Osteocyte (in vitro differentiated cells): ENCODE measurements around the gene DOCK8. TPM values are rescaled to one million over a fixed set of nuclear protein-coding genes. Genes with fewer than 3 reads are reported as not detected.

Source experiments
- DNase-seq: peaks from one replicate; pipeline ENCODE4 v3.0.0; 2021; ENCODE audit warnings: mixed read lengths; ENCODE audit not compliant: unreplicated experiment; ENCODE audit errors: extremely low spot score
- H3K27ac Mint-ChIP-seq: one replicate; pipeline ENCODE4 v1.8.0; 2021; ENCODE audit warnings: mild to moderate bottlenecking, mixed read lengths; ENCODE audit not compliant: unreplicated experiment
- H3K27me3 Mint-ChIP-seq: one replicate; pipeline ENCODE4 v1.8.0; 2021; ENCODE audit warnings: mixed read lengths; ENCODE audit not compliant: unreplicated experiment
- H3K36me3 Mint-ChIP-seq: one replicate; pipeline ENCODE4 v1.8.0; 2021; ENCODE audit warnings: mixed read lengths; ENCODE audit not compliant: unreplicated experiment
- H3K4me1 Mint-ChIP-seq: one replicate; pipeline ENCODE4 v1.8.0; 2021; ENCODE audit warnings: mixed read lengths; ENCODE audit not compliant: unreplicated experiment
- H3K4me3 Mint-ChIP-seq: one replicate; pipeline ENCODE4 v1.8.0; 2021; ENCODE audit warnings: mild to moderate bottlenecking, moderate library complexity, mixed read lengths; ENCODE audit not compliant: unreplicated experiment
- H3K9me3 Mint-ChIP-seq: one replicate; pipeline ENCODE4 v1.8.0; 2021; ENCODE audit warnings: mixed read lengths; ENCODE audit not compliant: unreplicated experiment
- CTCF ChIP-seq: fragments of 200-600 bp; sonication (generic); IDR thresholded peaks from 2 replicates; pipeline ENCODE4 v1.5.0; 2021; ENCODE audit warnings: antibody characterized with exemption, mild to moderate bottlenecking, moderate library complexity
- total RNA-seq: library from RNA; stranded (reverse); gene quantifications from 2 replicates; pipeline ENCODE4 v1.2.1, GENCODE V29; 2021

The DOCK8 gene
- total RNA-seq, 1 donor from 2014 or later: not detected

GRCh38 chr9:438961-439768 lies 224.5 kb downstream of the DOCK8 start:
- H3K36me3 Mint-ChIP-seq: no peaks in the 10 kb centered on the region
- no peak for DNase-seq
- H3K4me3 Mint-ChIP-seq: no peak overlapping the region
- no peaks in the 10 kb centered on the region for H3K4me1 Mint-ChIP-seq
- no peaks in the 10 kb centered on the region for H3K27me3 Mint-ChIP-seq
- H3K27ac Mint-ChIP-seq: no peak overlapping the region
- TF ChIP-seq CTCF: no peak
- no peaks in the 10 kb centered on the region for H3K9me3 Mint-ChIP-seq

- DNase-seq: no peak
- no peaks in the 10 kb centered on the region for H3K27me3 Mint-ChIP-seq
- H3K36me3 Mint-ChIP-seq: no peaks in the 10 kb centered on the region
- no peak for TF ChIP-seq CTCF
- H3K4me1 Mint-ChIP-seq: no peaks in the 10 kb centered on the region
- H3K27ac Mint-ChIP-seq: no peak overlapping the region
- no peak overlapping the region for H3K4me3 Mint-ChIP-seq
- H3K9me3 Mint-ChIP-seq: no peaks in the 10 kb centered on the region
Observed at GRCh38 chr9:441126-441525, 226.5 kb downstream of the DOCK8 start.

- Mint-ChIP-seq H3K4me3 (no peak overlapping the region), H3K4me1 (no peaks in the 10 kb centered on the region), H3K27me3 (no peaks in the 10 kb centered on the region), H3K36me3 (no peaks in the 10 kb centered on the region), H3K27ac (no peak overlapping the region), H3K9me3 (no peaks in the 10 kb centered on the region)
- DNase-seq: no peak
- TF ChIP-seq CTCF: no peak
Observed at GRCh38 chr9:444528-444927, 229.9 kb downstream of the DOCK8 start.

- H3K9me3 Mint-ChIP-seq: no peaks in the 10 kb centered on the region
- no peaks in the 10 kb centered on the region for H3K4me1 Mint-ChIP-seq
- no peak overlapping the region for H3K27ac Mint-ChIP-seq
- no peaks in the 10 kb centered on the region for H3K27me3 Mint-ChIP-seq
- H3K36me3 Mint-ChIP-seq: no peaks in the 10 kb centered on the region
- no peak overlapping the region for H3K4me3 Mint-ChIP-seq
- no peak for DNase-seq
- TF ChIP-seq CTCF: no peak
Observed at GRCh38 chr9:445033-445432, 230.4 kb downstream of the DOCK8 start.

GRCh38 chr9:446074-446699 lies 231.5 kb downstream of the DOCK8 start:
- H3K4me1 Mint-ChIP-seq: no peaks in the 10 kb centered on the region
- H3K27ac Mint-ChIP-seq: no peak overlapping the region
- no peak for TF ChIP-seq CTCF
- H3K4me3 Mint-ChIP-seq: no peak overlapping the region
- no peaks in the 10 kb centered on the region for H3K36me3 Mint-ChIP-seq
- DNase-seq: no peak
- no peaks in the 10 kb centered on the region for H3K9me3 Mint-ChIP-seq
- no peaks in the 10 kb centered on the region for H3K27me3 Mint-ChIP-seq
